A549 (cell line): ENCODE data around the gene TBX2. TPM values are rescaled to one million over a fixed set of nuclear protein-coding genes. Genes with fewer than 3 reads are reported as not detected.

ENCODE experiments used
- ATAC-seq, 2 experiments: fragments of 200-7000 bp in 1 of 2; fragments of >200 bp in 1 of 2; cut with Nextera tagmentation in 1 of 2; cut with Tn5 transposase in 1 of 2; 3 replicates each; pipeline versions ENCODE4 v1.8.0 to v1.9.1; 2018 to 2020; ENCODE audit warnings: mild to moderate bottlenecking in 1 of 2, moderate library complexity in 1 of 2
- CTCF ChIA-PET: fragments of 300-600 bp; sonication (Branson Sonifier 250); formaldehyde crosslinking; extraction: SDS; loops from one replicate; lab custom pipeline; 2021; ENCODE audit warnings: antibody characterized with exemption, inconsistent platforms; lab: Yijun Ruan, JAX
- POLR2A ChIA-PET: fragments of 350-600 bp; formaldehyde crosslinking; extraction: SDS; loops from one replicate; lab custom pipeline; 2021; ENCODE audit warnings: antibody characterized with exemption, inconsistent platforms; lab: Yijun Ruan, JAX
- DNase-seq, 2 experiments: peaks; one replicate each; pipeline versions ENCODE4 v3.0.0 to v3.0.0-alpha.2; 2011 to 2016; ENCODE audit warnings: low read depth in 1 of 2, low spot score in 1 of 2
- FAIRE-seq: peaks from 2 replicates; lab custom pipeline; 2011; peaks lifted over from hg19 to GRCh38; lab: Jason Lieb, UNC
- H3K27ac ChIP-seq, 2 experiments: fragments of >200 bp; sonication (Bioruptor Twin); formaldehyde crosslinking; 3 replicates each; pipeline ENCODE4 v1.5.1; 2016 to 2017
- H3K4me1 ChIP-seq: fragments of >200 bp; sonication (Bioruptor Twin); formaldehyde crosslinking; 3 replicates; pipeline ENCODE4 v1.6.1; 2016
- H3K4me2 ChIP-seq: fragments of >200 bp; sonication (Bioruptor Twin); formaldehyde crosslinking; 3 replicates; pipeline ENCODE4 v1.6.1; 2016
- H3K4me3 ChIP-seq: fragments of >200 bp; sonication (Bioruptor Twin); formaldehyde crosslinking; 3 replicates; pipeline ENCODE4 v1.5.1; 2016
- H3K9me3 ChIP-seq: fragments of >200 bp; sonication (Bioruptor Twin); formaldehyde crosslinking; 3 replicates; pipeline ENCODE4 v1.6.1; 2016
- ATOH8 ChIP-seq: fragments of 250-450 bp; sonication (Bioruptor Pico); IDR thresholded peaks from 2 replicates; pipeline ENCODE4 v1.5.0; 2020; ENCODE audit warnings: low read depth, mild to moderate bottlenecking, moderate library complexity
- BHLHE40 ChIP-seq: IDR thresholded peaks from 2 replicates; pipeline ENCODE4 v1.6.1; 2012; ENCODE audit warnings: low read depth, low read length, inconsistent platforms
- CHD4 ChIP-seq: fragments of 200-600 bp; sonication (generic); IDR thresholded peaks from 2 replicates; pipeline ENCODE4 v1.6.1; 2016; ENCODE audit warnings: antibody characterized with exemption, mild to moderate bottlenecking, borderline replicate concordance
- ELK1 ChIP-seq: fragments of 150-350 bp; IDR thresholded peaks from 2 replicates; pipeline ENCODE4 v1.6.1; 2014; ENCODE audit warnings: low read depth, mild to moderate bottlenecking, low read length
- ESRRA ChIP-seq: fragments of 150-350 bp; IDR thresholded peaks from 2 replicates; pipeline ENCODE4 v1.6.1; 2014; ENCODE audit warnings: mild to moderate bottlenecking, low read length, borderline replicate concordance
- GATA3 ChIP-seq: IDR thresholded peaks from 2 replicates; pipeline ENCODE4 v1.6.1; 2012; ENCODE audit warnings: borderline replicate concordance
- HDAC2 ChIP-seq: fragments of 200-600 bp; sonication (generic); IDR thresholded peaks from 2 replicates; pipeline ENCODE4 v1.6.1; 2016
- HMGXB4 ChIP-seq: fragments of 250-450 bp; sonication (Bioruptor Pico); IDR thresholded peaks from 2 replicates; pipeline ENCODE4 v1.5.0; 2021; ENCODE audit warnings: mild to moderate bottlenecking, moderate library complexity, borderline replicate concordance
- HOXB5 ChIP-seq: fragments of 250-450 bp; sonication (Bioruptor Pico); IDR thresholded peaks from 2 replicates; pipeline ENCODE4 v1.5.0; 2020; ENCODE audit warnings: mild to moderate bottlenecking, moderate library complexity
- POLR2AphosphoS2 ChIP-seq: conservative IDR thresholded peaks from 2 replicates; pipeline ENCODE4 v1.6.1; 2012; ENCODE audit warnings: low read length, improper control_type of control experiment, inconsistent platforms
- RAD21 ChIP-seq, 2 experiments: fragments of >200 bp in 1 of 2; sonication (Bioruptor Twin) in 1 of 2; formaldehyde crosslinking in 1 of 2; IDR thresholded peaks in 1 of 2; conservative IDR thresholded peaks in 1 of 2; 2 replicates in 1 of 2; 3 replicates in 1 of 2; pipeline ENCODE4 v1.6.1; 2012 to 2018; ENCODE audit warnings: inconsistent platforms in 1 of 2
- RARB ChIP-seq: fragments of 250-450 bp; sonication (Bioruptor Pico); IDR thresholded peaks from 2 replicates; pipeline ENCODE4 v1.8.0; 2021; ENCODE audit warnings: mild to moderate bottlenecking, moderate library complexity
- RCOR1 ChIP-seq: fragments of 150-350 bp; IDR thresholded peaks from 2 replicates; pipeline ENCODE4 v1.6.1; 2014; ENCODE audit warnings: antibody characterized with exemption, low read length, low read depth
- SMC3 ChIP-seq: fragments of >200 bp; sonication (Bioruptor Twin); formaldehyde crosslinking; IDR thresholded peaks from 3 replicates; pipeline ENCODE4 v1.6.1; 2018; ENCODE audit warnings: inconsistent platforms
- SREBF2 ChIP-seq: fragments of 450-650 bp; IDR thresholded peaks from 2 replicates; pipeline ENCODE4 v1.6.1; 2014; ENCODE audit warnings: mild to moderate bottlenecking, moderate library complexity
- TP53 ChIP-seq: fragments of 250-450 bp; sonication (Bioruptor Pico); IDR thresholded peaks from 2 replicates; pipeline ENCODE4 v1.5.0; 2021; ENCODE audit warnings: mild to moderate bottlenecking, moderate library complexity
- USF2 ChIP-seq: fragments of 450-650 bp; IDR thresholded peaks from 2 replicates; pipeline ENCODE4 v1.6.1; 2014; ENCODE audit warnings: antibody characterized with exemption
- ZC3H11A ChIP-seq: fragments of 450-650 bp; IDR thresholded peaks from 2 replicates; pipeline ENCODE4 v1.6.1; 2014; ENCODE audit warnings: antibody characterized with exemption, mild to moderate bottlenecking
- ZFP36 ChIP-seq: fragments of 450-650 bp; IDR thresholded peaks from 2 replicates; pipeline ENCODE4 v1.6.1; 2014; ENCODE audit warnings: borderline replicate concordance; ENCODE audit not compliant: partially characterized antibody
- ZNF302 ChIP-seq: fragments of 250-450 bp; sonication (Bioruptor Pico); IDR thresholded peaks from 2 replicates; pipeline ENCODE4 v1.9.0; 2021; ENCODE audit warnings: inconsistent platforms, mild to moderate bottlenecking, moderate library complexity
- ZSCAN20 ChIP-seq: fragments of 250-450 bp; sonication (Bioruptor Pico); IDR thresholded peaks from 2 replicates; pipeline ENCODE4 v1.8.0; 2022; ENCODE audit warnings: mild to moderate bottlenecking, moderate library complexity
- WGBS: methylation state at CpG from one replicate; pipeline ENCODE4 v1.1.6; 2017; ENCODE audit errors: missing lambda C conversion rate; 5-methylcytosine and 5-hydroxymethylcytosine counted together
- polyA plus RNA-seq, 4 experiments: library from polyadenylated mRNA; depleted of rRNA in 3 of 4; stranded (reverse); fragments of >200 nt; fragmentation: RNase III in 1 of 4; extraction: RNeasy Plus Mini Kit Qiagen cat#74134 plus additional on column Dnase treatment in 1 of 4; gene quantifications; 2 replicates in 3 of 4; 3 replicates in 1 of 4; pipeline ENCODE4 v1.2.3, GENCODE V29; 2011 to 2017

The TBX2 gene
- polyA plus RNA-seq, 2 of the 4 experiments (the other 2 are of a cell fraction): 0.71 to 2.3 TPM

- FAIRE-seq: no peak
- Histone ChIP-seq H3K27ac (no peak overlapping the region), H3K4me3 (no peak overlapping the region), H3K4me2 (no peak overlapping the region), H3K9me3 (no peaks in the 10 kb centered on the region), H3K4me1 (no peaks in the 10 kb centered on the region)
- TF ChIP-seq HOXB5 (no peak), USF2 (no peak), SREBF2 (no peak), ATOH8 (CRISPR knock-in tag) (no peak)
- DNase-seq: no peak
- POLR2A ChIA-PET: no interaction called here
- CTCF ChIA-PET: interaction anchor here (0.8 to 2.6 kb wide), 7 partner anchors 10 to 382 kb away, joined by 3 to 8 read pairs (median 5); partner anchors contain the start of gene TBX2
- no peak for ATAC-seq
- 93% methylated on average over 18 of the region's 18 CpGs for WGBS
These were observed 15.9 kb upstream of the TBX2 start for GRCh38 chr17:61383689-61384201.

- H3K27ac ChIP-seq: no peak overlapping the region
- FAIRE-seq (no peak), ATAC-seq (no peak), DNase-seq (no peak)
- ChIA-PET CTCF (interaction anchor here (0.8 to 2.5 kb wide), 4 partner anchors 15 to 28 kb away, joined by 3 to 6 read pairs (median 4); partner anchors contain the start of gene TBX2), POLR2A (no interaction called here)
- H3K4me3 ChIP-seq: no peak overlapping the region
- TF ChIP-seq CHD4: no peak
- TF ChIP-seq RAD21 (conservative IDR thresholded peaks at IDR 0.05 in 1 of 2, IDR thresholded peaks at IDR 0.05 in 1 of 2): no peak
- no peak for TF ChIP-seq ZSCAN20 (CRISPR knock-in tag)
- TF ChIP-seq SMC3: no peak
- TF ChIP-seq ZFP36: no peak
- TF ChIP-seq BHLHE40: no peak
- TF ChIP-seq HMGXB4 (CRISPR knock-in tag): no peak
- no peak for TF ChIP-seq TP53
- no peak for TF ChIP-seq GATA3
- no peak for TF ChIP-seq ELK1
- no peak for TF ChIP-seq ZC3H11A
- no peak for TF ChIP-seq HDAC2
- TF ChIP-seq ZNF302 (CRISPR knock-in tag): no peak
- TF ChIP-seq RCOR1: no peak
- no peak for TF ChIP-seq USF2
- TF ChIP-seq ESRRA: no peak
- TF ChIP-seq RARB (CRISPR knock-in tag): no peak
- no peak for TF ChIP-seq POLR2AphosphoS2
- no peaks in the 10 kb centered on the region for H3K4me1 ChIP-seq
- no peaks in the 10 kb centered on the region for H3K9me3 ChIP-seq
- WGBS: 94% methylated on average over 8 of the region's 8 CpGs
- H3K4me2 ChIP-seq: no peak overlapping the region
These were observed 15.3 kb upstream of the TBX2 start for GRCh38 chr17:61384354-61384691.
